ENCODE data around the gene MAP1LC3B. TPM values are rescaled to one million over a fixed set of nuclear protein-coding genes. Genes with fewer than 3 reads are reported as not detected.

Gene MAP1LC3B
- total RNA-seq, 1 experiment from 2014 or later = 75.2 TPM

DNA sequence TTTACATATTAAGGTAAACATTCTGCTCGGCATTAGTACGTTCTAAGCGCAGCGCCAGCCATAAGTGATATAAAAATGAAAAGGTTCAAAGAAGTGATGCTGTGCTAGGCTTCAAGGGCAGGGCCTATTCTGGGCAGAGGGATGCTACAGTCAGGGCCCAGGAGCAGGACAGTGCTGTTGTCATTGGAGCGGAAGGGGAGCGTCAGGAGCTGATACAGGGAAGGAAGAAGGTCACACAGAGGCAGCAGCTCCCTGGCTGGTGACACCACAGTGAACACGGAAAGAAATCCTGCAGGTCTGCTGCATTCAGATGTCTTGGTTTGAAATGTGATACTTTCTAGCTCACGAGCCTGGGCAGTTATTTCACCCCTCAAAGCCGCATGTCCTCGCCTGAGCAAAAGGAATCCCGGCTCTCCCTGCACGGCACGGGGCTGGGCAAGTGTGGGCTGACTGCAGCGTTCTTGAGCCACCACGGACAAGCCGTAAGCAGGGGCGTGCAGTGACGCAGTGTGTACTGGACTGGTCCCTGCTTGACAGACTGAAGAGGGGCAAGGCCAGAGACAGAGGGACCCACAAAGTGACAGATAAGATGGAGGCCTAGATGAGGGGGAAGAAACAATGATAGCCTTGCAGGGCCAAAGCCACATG is 59.6 kb downstream of the MAP1LC3B start:
- in situ Hi-C loops (cut with HindIII; ENCODE audit: low pct_unique_long_range_greater_than_20kb, low sequenced_read_pairs) = no loop called here
- POLR2A ChIA-PET = no interaction called here
- BruUV-seq (replicated peaks) = no TSS peak
- Histone ChIP-seq H3K4me3 (ENCODE audit: low read depth in 2 of 2, low read length in 2 of 2) (no peak overlapping the region), H3K36me3 (ENCODE audit: control insufficient read depth, insufficient read depth, low read length) (peaks cover 7% of the 10 kb centered on the region), H3K9me3 (ENCODE audit: control insufficient read depth, insufficient read depth, low read depth, low read length) (no peaks in the 10 kb centered on the region), H3K27me3 (ENCODE audit: control insufficient read depth, insufficient read depth, low read length) (no peaks in the 10 kb centered on the region), H3K4me1 (ENCODE audit: control insufficient read depth, insufficient read depth, low read length) (no peaks in the 10 kb centered on the region), H3K27ac (ENCODE audit: low read length) (no peak overlapping the region)
- TF ChIP-seq TCF7L2 (IDR thresholded peaks at IDR 0.05; ENCODE audit: low read depth, low read length) = no peak
- TF ChIP-seq POLR2AphosphoS5 (IDR thresholded peaks at IDR 0.05; ENCODE audit: low read depth, low read length) = no peak
- TF ChIP-seq, protein P1, sequence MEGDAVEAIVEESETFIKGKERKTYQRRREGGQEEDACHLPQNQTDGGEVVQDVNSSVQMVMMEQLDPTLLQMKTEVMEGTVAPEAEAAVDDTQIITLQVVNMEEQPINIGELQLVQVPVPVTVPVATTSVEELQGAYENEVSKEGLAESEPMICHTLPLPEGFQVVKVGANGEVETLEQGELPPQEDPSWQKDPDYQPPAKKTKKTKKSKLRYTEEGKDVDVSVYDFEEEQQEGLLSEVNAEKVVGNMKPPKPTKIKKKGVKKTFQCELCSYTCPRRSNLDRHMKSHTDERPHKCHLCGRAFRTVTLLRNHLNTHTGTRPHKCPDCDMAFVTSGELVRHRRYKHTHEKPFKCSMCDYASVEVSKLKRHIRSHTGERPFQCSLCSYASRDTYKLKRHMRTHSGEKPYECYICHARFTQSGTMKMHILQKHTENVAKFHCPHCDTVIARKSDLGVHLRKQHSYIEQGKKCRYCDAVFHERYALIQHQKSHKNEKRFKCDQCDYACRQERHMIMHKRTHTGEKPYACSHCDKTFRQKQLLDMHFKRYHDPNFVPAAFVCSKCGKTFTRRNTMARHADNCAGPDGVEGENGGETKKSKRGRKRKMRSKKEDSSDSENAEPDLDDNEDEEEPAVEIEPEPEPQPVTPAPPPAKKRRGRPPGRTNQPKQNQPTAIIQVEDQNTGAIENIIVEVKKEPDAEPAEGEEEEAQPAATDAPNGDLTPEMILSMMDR (IDR thresholded peaks at IDR 0.05) = no peak
- no peak for TF ChIP-seq SIN3A (IDR thresholded peaks at IDR 0.05; ENCODE audit: borderline replicate concordance, insufficient read depth, low read depth, low read length)
- TF ChIP-seq, protein P2, sequence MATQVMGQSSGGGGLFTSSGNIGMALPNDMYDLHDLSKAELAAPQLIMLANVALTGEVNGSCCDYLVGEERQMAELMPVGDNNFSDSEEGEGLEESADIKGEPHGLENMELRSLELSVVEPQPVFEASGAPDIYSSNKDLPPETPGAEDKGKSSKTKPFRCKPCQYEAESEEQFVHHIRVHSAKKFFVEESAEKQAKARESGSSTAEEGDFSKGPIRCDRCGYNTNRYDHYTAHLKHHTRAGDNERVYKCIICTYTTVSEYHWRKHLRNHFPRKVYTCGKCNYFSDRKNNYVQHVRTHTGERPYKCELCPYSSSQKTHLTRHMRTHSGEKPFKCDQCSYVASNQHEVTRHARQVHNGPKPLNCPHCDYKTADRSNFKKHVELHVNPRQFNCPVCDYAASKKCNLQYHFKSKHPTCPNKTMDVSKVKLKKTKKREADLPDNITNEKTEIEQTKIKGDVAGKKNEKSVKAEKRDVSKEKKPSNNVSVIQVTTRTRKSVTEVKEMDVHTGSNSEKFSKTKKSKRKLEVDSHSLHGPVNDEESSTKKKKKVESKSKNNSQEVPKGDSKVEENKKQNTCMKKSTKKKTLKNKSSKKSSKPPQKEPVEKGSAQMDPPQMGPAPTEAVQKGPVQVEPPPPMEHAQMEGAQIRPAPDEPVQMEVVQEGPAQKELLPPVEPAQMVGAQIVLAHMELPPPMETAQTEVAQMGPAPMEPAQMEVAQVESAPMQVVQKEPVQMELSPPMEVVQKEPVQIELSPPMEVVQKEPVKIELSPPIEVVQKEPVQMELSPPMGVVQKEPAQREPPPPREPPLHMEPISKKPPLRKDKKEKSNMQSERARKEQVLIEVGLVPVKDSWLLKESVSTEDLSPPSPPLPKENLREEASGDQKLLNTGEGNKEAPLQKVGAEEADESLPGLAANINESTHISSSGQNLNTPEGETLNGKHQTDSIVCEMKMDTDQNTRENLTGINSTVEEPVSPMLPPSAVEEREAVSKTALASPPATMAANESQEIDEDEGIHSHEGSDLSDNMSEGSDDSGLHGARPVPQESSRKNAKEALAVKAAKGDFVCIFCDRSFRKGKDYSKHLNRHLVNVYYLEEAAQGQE (IDR thresholded peaks at IDR 0.05; ENCODE audit: insufficient read depth in 1 of 2, low read depth in 2 of 2, low read length in 1 of 2) = no peak
- no peak for DNase-seq (ENCODE audit: low read depth, low spot score)
- ATAC-seq = no peak
- intact Hi-C loops (cut with micrococcal nuclease; ENCODE audit: unreplicated experiment) = no loop called here
- CTCF ChIA-PET = no interaction called here

DNA sequence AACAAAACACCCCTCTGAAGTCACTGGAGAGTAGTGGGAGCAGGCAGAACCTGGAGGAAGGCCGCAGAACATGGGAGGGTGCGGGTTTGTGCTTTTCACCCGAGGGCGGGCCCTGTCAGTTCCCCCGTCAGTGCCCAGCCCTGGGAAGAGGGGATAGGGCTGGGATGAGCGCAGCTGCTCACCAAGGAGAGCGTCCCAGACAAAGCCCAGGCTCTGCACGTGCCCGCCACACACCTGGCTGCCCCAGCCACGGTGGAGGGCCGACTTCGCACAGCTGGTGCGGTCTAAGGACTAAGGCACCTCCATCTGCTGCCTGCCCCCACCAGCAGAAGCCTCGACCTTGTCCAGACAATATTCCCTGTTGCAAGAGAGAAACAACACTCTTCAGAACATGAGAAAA is 61.2 kb downstream of the MAP1LC3B start:
- Histone ChIP-seq H3K9me3 (ENCODE audit: control insufficient read depth, insufficient read depth, low read depth, low read length) (no peaks in the 10 kb centered on the region), H3K27ac (ENCODE audit: low read length) (no peak overlapping the region), H3K27me3 (ENCODE audit: control insufficient read depth, insufficient read depth, low read length) (no peaks in the 10 kb centered on the region), H3K36me3 (ENCODE audit: control insufficient read depth, insufficient read depth, low read length) (0 out of 2 replicates have a peak, but pooled peaks cover 2% of the 10 kb centered on the region), H3K4me1 (ENCODE audit: control insufficient read depth, insufficient read depth, low read length) (peaks cover 15% of the 10 kb centered on the region), H3K4me3 (ENCODE audit: low read depth in 2 of 2, low read length in 2 of 2) (no peak overlapping the region)
- CTCF ChIA-PET = no interaction called here
- POLR2A ChIA-PET = no interaction called here
- DNase-seq (ENCODE audit: low read depth, low spot score) (no peak), ATAC-seq (no peak)
- no peak for TF ChIP-seq SIN3A (IDR thresholded peaks at IDR 0.05; ENCODE audit: borderline replicate concordance, insufficient read depth, low read depth, low read length)
- TF ChIP-seq POLR2AphosphoS5 (IDR thresholded peaks at IDR 0.05; ENCODE audit: low read depth, low read length) = no peak
- TF ChIP-seq TCF7L2 (IDR thresholded peaks at IDR 0.05; ENCODE audit: low read depth, low read length) = no peak
- TF ChIP-seq, protein P2 (IDR thresholded peaks at IDR 0.05; ENCODE audit: insufficient read depth in 1 of 2, low read depth in 2 of 2, low read length in 1 of 2) = no peak
- TF ChIP-seq, protein P1 (IDR thresholded peaks at IDR 0.05) = no peak
- no TSS peak for BruUV-seq (replicated peaks)
- in situ Hi-C loops (cut with HindIII; ENCODE audit: low pct_unique_long_range_greater_than_20kb, low sequenced_read_pairs) (no loop called here), intact Hi-C loops (cut with micrococcal nuclease; ENCODE audit: unreplicated experiment) (no loop called here)

Data from Panc1 (cell line).